ENCODE data around the gene ETNK2.

ETNK2 gene

GRCh38 chr1:204161609-204162493, 10.0 kb upstream of the ETNK2 start:
- Histone ChIP-seq H3K36me3 (ENCODE audit: control insufficient read depth in 2 of 2, insufficient read depth in 2 of 2, low read length in 2 of 2) (no peaks in the 10 kb centered on the region), H3K4me3 (ENCODE audit: low read length in 2 of 2) (no peak overlapping the region), H3K9me3 (ENCODE audit: control insufficient read depth in 2 of 2, low read length in 2 of 2) (no peaks in the 10 kb centered on the region), H3K4me1 (ENCODE audit: control insufficient read depth in 2 of 2, insufficient read depth in 2 of 2, low read length in 2 of 2) (peaks cover 0 to 4% of the 10 kb centered on the region in 2 donors), H3K27me3 (ENCODE audit: control insufficient read depth in 2 of 2, insufficient read depth in 2 of 2, low read length in 2 of 2) (peaks cover 0 to 6% of the 10 kb centered on the region in 2 donors), H3K27ac (ENCODE audit: low read depth in 2 of 2, low read length in 2 of 2) (no peak overlapping the region), H3K9ac (ENCODE audit: low read depth in 1 of 2, low read length in 2 of 2) (no peak overlapping the region)

GRCh38 chr1:204157962-204158361, 6.1 kb upstream of the ETNK2 start:
- Histone ChIP-seq H3K4me1 (ENCODE audit: control insufficient read depth in 2 of 2, insufficient read depth in 2 of 2, low read length in 2 of 2) (peaks cover 0 to 4% of the 10 kb centered on the region in 2 donors), H3K9ac (ENCODE audit: low read depth in 1 of 2, low read length in 2 of 2) (no peak overlapping the region), H3K9me3 (ENCODE audit: control insufficient read depth in 2 of 2, low read length in 2 of 2) (no peaks in the 10 kb centered on the region), H3K4me3 (ENCODE audit: low read length in 2 of 2) (no peak overlapping the region), H3K27ac (ENCODE audit: low read depth in 2 of 2, low read length in 2 of 2) (no peak overlapping the region), H3K27me3 (ENCODE audit: control insufficient read depth in 2 of 2, insufficient read depth in 2 of 2, low read length in 2 of 2) (peaks cover under 1 to 6% of the 10 kb centered on the region in 2 donors), H3K36me3 (ENCODE audit: control insufficient read depth in 2 of 2, insufficient read depth in 2 of 2, low read length in 2 of 2) (no peaks in the 10 kb centered on the region)

GRCh38 chr1:204155881-204156280, 4.0 kb upstream of the ETNK2 start:
- Histone ChIP-seq H3K27me3 (ENCODE audit: control insufficient read depth in 2 of 2, insufficient read depth in 2 of 2, low read length in 2 of 2) (peaks cover 7 to 15% of the 10 kb centered on the region in 2 donors), H3K9me3 (ENCODE audit: control insufficient read depth in 2 of 2, low read length in 2 of 2) (no peaks in the 10 kb centered on the region), H3K36me3 (ENCODE audit: control insufficient read depth in 2 of 2, insufficient read depth in 2 of 2, low read length in 2 of 2) (no peaks in the 10 kb centered on the region)

GRCh38 chr1:204154568-204155255, 2.9 kb upstream of the ETNK2 start:
- Histone ChIP-seq H3K9ac (ENCODE audit: low read depth in 1 of 2, low read length in 2 of 2) (no peak overlapping the region), H3K36me3 (ENCODE audit: control insufficient read depth in 2 of 2, insufficient read depth in 2 of 2, low read length in 2 of 2) (no peaks in the 10 kb centered on the region), H3K27ac (ENCODE audit: low read depth in 2 of 2, low read length in 2 of 2) (no peak overlapping the region), H3K4me3 (ENCODE audit: low read length in 2 of 2) (no peak overlapping the region), H3K9me3 (ENCODE audit: control insufficient read depth in 2 of 2, low read length in 2 of 2) (no peaks in the 10 kb centered on the region), H3K27me3 (ENCODE audit: control insufficient read depth in 2 of 2, insufficient read depth in 2 of 2, low read length in 2 of 2) (peaks cover 7 to 14% of the 10 kb centered on the region in 2 donors), H3K4me1 (ENCODE audit: control insufficient read depth in 2 of 2, insufficient read depth in 2 of 2, low read length in 2 of 2) (peaks cover 0 to 8% of the 10 kb centered on the region in 2 donors)

More at GRCh38 chr1:204155881-204156280, 4.0 kb upstream of the ETNK2 start:
- Histone ChIP-seq H3K9ac (ENCODE audit: low read depth in 1 of 2, low read length in 2 of 2) (no peak overlapping the region), H3K4me3 (ENCODE audit: low read length in 2 of 2) (no peak overlapping the region), H3K27ac (ENCODE audit: low read depth in 2 of 2, low read length in 2 of 2) (no peak overlapping the region), H3K4me1 (ENCODE audit: control insufficient read depth in 2 of 2, insufficient read depth in 2 of 2, low read length in 2 of 2) (peaks cover 0 to 8% of the 10 kb centered on the region in 2 donors)

GRCh38 chr1:204153667-204154066, 1.8 kb upstream of the ETNK2 start:
- Histone ChIP-seq H3K9me3 (ENCODE audit: control insufficient read depth in 2 of 2, low read length in 2 of 2) (no peaks in the 10 kb centered on the region), H3K27ac (ENCODE audit: low read depth in 2 of 2, low read length in 2 of 2) (no peak overlapping the region), H3K4me3 (ENCODE audit: low read length in 2 of 2) (no peak overlapping the region), H3K27me3 (ENCODE audit: control insufficient read depth in 2 of 2, insufficient read depth in 2 of 2, low read length in 2 of 2) (peaks cover 7 to 14% of the 10 kb centered on the region in 2 donors), H3K4me1 (ENCODE audit: control insufficient read depth in 2 of 2, insufficient read depth in 2 of 2, low read length in 2 of 2) (peaks cover 0 to 8% of the 10 kb centered on the region in 2 donors), H3K9ac (ENCODE audit: low read depth in 1 of 2, low read length in 2 of 2) (no peak overlapping the region), H3K36me3 (ENCODE audit: control insufficient read depth in 2 of 2, insufficient read depth in 2 of 2, low read length in 2 of 2) (no peaks in the 10 kb centered on the region)

DNA sequence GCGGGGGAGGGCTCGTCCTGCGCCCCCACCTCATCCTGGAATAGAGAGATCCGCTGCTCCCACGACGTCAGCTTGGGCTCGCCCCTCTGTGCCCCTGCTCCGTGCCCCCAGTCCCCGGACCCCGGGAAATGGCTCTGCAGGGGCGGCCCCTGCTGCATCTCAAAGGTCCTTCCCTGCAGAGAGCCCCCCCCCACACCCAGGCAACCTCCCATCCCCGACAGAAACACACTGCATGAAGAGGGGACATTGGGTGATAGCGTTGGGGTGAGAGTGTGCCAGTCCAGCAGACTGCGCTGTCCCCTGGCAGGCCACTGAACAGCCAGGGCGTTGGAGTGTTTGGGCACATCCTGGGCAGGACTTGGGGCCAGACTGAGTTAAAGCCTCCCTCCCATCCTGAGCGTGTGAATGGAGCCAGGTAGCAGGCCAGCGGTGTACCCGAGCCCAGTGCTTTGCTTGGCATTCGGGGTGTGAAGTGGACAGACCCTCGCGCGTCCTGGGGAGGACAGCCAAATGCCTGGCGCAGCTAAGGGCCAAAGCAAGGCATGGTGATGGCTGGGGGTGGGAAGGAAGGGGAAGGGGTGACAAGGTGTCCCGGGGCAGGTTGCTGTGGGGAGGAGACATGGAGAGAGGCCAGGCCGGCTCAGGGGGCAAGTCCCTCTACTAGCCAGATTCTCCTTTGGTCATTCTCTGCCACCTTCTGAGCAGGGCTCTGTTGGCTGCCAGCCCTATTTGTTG, 633 bp upstream of the ETNK2 start:
- peaks cover 0 to 8% of the 10 kb centered on the region in 2 donors for H3K4me1 ChIP-seq (ENCODE audit: control insufficient read depth in 2 of 2, insufficient read depth in 2 of 2, low read length in 2 of 2)
- no peak overlapping the region for H3K27ac ChIP-seq (ENCODE audit: low read depth in 2 of 2, low read length in 2 of 2)
- peak overlapping the region; percentile 26 to 49 for H3K4me3 ChIP-seq (ENCODE audit: low read length in 2 of 2)

DNA sequence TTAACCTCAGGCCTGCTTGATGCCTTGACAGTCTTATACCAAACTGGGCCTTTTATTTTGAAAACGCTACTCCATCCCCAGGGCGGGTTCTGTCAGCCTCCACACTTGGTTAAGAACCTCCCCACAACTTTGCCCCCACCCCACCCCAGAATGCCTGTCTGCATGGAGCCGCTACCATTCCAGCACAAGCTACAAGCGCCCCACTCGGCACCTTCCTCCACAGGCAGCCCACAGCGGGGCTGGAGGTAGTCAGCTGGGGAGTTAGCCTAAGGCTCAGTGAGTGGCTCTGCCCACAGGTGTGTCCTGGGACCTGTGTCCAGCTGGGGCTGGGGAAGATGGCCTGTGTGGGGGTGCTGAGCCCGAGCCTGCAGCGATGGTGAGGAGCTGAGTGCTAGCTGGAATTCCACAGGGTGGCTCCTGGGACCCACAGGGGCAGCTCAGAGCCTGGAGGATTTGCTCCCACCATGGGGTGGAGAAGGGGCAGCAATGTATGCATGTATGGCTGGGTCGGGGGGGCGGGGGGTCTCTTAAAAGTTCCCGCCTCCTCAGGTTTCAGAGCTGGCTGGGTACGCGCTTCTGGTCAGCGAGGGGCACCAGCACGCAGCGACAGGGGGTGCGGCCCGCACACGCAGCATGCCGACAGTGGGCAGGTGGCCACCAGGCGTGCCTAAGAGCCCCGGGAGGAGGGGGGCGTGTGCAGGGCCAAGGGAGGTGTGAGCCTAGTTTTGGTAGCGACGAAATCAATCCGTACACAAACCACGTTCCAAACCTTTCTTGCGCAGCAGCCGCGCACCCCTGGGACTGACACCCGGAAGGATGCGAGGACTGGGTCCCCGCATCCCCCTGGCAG, 917 bp downstream of the ETNK2 start:
- Histone ChIP-seq H3K4me3 (ENCODE audit: low read length in 2 of 2) (peak overlapping the region; percentile 49 to 52), H3K9me3 (ENCODE audit: control insufficient read depth in 2 of 2, low read length in 2 of 2) (no peaks in the 10 kb centered on the region), H3K27ac (ENCODE audit: low read depth in 2 of 2, low read length in 2 of 2) (peak overlapping the region; percentile 32 to 34), H3K36me3 (ENCODE audit: control insufficient read depth in 2 of 2, insufficient read depth in 2 of 2, low read length in 2 of 2) (no peaks in the 10 kb centered on the region), H3K9ac (ENCODE audit: low read depth in 1 of 2, low read length in 2 of 2) (peak overlapping the region in 1 of 2 donors; percentile 56), H3K4me1 (ENCODE audit: control insufficient read depth in 2 of 2, insufficient read depth in 2 of 2, low read length in 2 of 2) (peaks cover 0 to 8% of the 10 kb centered on the region in 2 donors), H3K27me3 (ENCODE audit: control insufficient read depth in 2 of 2, insufficient read depth in 2 of 2, low read length in 2 of 2) (peaks cover 7 to 14% of the 10 kb centered on the region in 2 donors)

More for the DNA sequence above, 633 bp upstream of the ETNK2 start:
- Histone ChIP-seq H3K27me3 (ENCODE audit: control insufficient read depth in 2 of 2, insufficient read depth in 2 of 2, low read length in 2 of 2) (peaks cover 7 to 14% of the 10 kb centered on the region in 2 donors), H3K9me3 (ENCODE audit: control insufficient read depth in 2 of 2, low read length in 2 of 2) (no peaks in the 10 kb centered on the region), H3K9ac (ENCODE audit: low read depth in 1 of 2, low read length in 2 of 2) (peak overlapping the region in 1 of 2 donors; percentile 56), H3K36me3 (ENCODE audit: control insufficient read depth in 2 of 2, insufficient read depth in 2 of 2, low read length in 2 of 2) (no peaks in the 10 kb centered on the region)

GRCh38 chr1:204149635-204150565, 1.9 kb downstream of the ETNK2 start:
- Histone ChIP-seq H3K9me3 (ENCODE audit: control insufficient read depth in 2 of 2, low read length in 2 of 2) (no peaks in the 10 kb centered on the region), H3K4me1 (ENCODE audit: control insufficient read depth in 2 of 2, insufficient read depth in 2 of 2, low read length in 2 of 2) (peaks cover 0 to 8% of the 10 kb centered on the region in 2 donors), H3K9ac (ENCODE audit: low read depth in 1 of 2, low read length in 2 of 2) (no peak overlapping the region), H3K4me3 (ENCODE audit: low read length in 2 of 2) (no peak overlapping the region), H3K27me3 (ENCODE audit: control insufficient read depth in 2 of 2, insufficient read depth in 2 of 2, low read length in 2 of 2) (peaks cover 7 to 14% of the 10 kb centered on the region in 2 donors), H3K27ac (ENCODE audit: low read depth in 2 of 2, low read length in 2 of 2) (no peak overlapping the region), H3K36me3 (ENCODE audit: control insufficient read depth in 2 of 2, insufficient read depth in 2 of 2, low read length in 2 of 2) (no peaks in the 10 kb centered on the region)
